IMR-90 (cell line): ENCODE measurements around the gene CDKN1C. TPM values are rescaled to one million over a fixed set of nuclear protein-coding genes. Genes with fewer than 3 reads are reported as not detected.

Experiments
- ATAC-seq: fragments of 200-7000 bp; cut with Tn5 transposase; 2 replicates; pipeline ENCODE4 v1.9.1; 2020; ENCODE audit warnings: low read depth, mild to moderate bottlenecking, moderate library complexity
- BruUV-seq: library from RNA; stranded (reverse); fragments of 400-500 nt; replicated peaks from 2 replicates; lab custom pipeline; 2021; lab: Mats Ljungman, UMichigan
- CTCF ChIA-PET: fragments of 300-600 bp; formaldehyde crosslinking; extraction: SDS; loops from one replicate; lab custom pipeline; 2021; ENCODE audit warnings: antibody characterized with exemption; lab: Yijun Ruan, JAX
- POLR2A ChIA-PET: fragments of 300-600 bp; sonication (Branson Sonifier 250); formaldehyde crosslinking; loops from one replicate; lab custom pipeline; 2022; ENCODE audit warnings: antibody characterized with exemption; ENCODE audit not compliant: unreplicated experiment; lab: Charles Lee
- DNase-seq: peaks from one replicate; pipeline ENCODE4 v3.0.0; 2013
- H2AFZ ChIP-seq: replicated peaks from 2 replicates; pipeline ENCODE3; 2013; ENCODE audit warnings: low read length, mild to moderate bottlenecking; ENCODE audit not compliant: poor library complexity
- H2AK5ac ChIP-seq: 2 replicates; pipeline ENCODE4 v1.6.1; 2013; ENCODE audit warnings: low read depth, low read length, inconsistent platforms
- H2AK9ac ChIP-seq: replicated peaks from 2 replicates; pipeline ENCODE3; 2013; ENCODE audit warnings: mild to moderate bottlenecking, low read depth, low read length, moderate library complexity; ENCODE audit not compliant: poor library complexity
- H2BK120ac ChIP-seq: 2 replicates; pipeline ENCODE4 v1.6.1; 2013; ENCODE audit warnings: low read depth, low read length, inconsistent platforms
- H2BK15ac ChIP-seq: 3 replicates; pipeline ENCODE4 v1.6.1; 2013; ENCODE audit warnings: low read depth, low read length, inconsistent platforms
- H2BK20ac ChIP-seq: 2 replicates; pipeline ENCODE4 v1.6.1; 2013; ENCODE audit warnings: low read depth, mild to moderate bottlenecking, inconsistent platforms, low read length, moderate library complexity
- H2BK5ac ChIP-seq: 2 replicates; pipeline ENCODE4 v1.6.1; 2013; ENCODE audit warnings: mild to moderate bottlenecking, low read depth, low read length, inconsistent platforms; ENCODE audit not compliant: poor library complexity, severe bottlenecking
- H3K14ac ChIP-seq: replicated peaks from 2 replicates; pipeline ENCODE4 v1.6.1; 2013; ENCODE audit warnings: low read depth, low read length, inconsistent platforms
- H3K18ac ChIP-seq: 2 replicates; pipeline ENCODE4 v1.6.1; 2013; ENCODE audit warnings: low read depth, low read length, control low read depth
- H3K23ac ChIP-seq: 2 replicates; pipeline ENCODE4 v1.6.1; 2013; ENCODE audit warnings: low read depth, low read length, inconsistent platforms
- H3K27ac ChIP-seq: 2 replicates; pipeline ENCODE4 v1.5.1; 2013; ENCODE audit warnings: mild to moderate bottlenecking, control low read depth, low read length; ENCODE audit not compliant: insufficient read depth
- H3K27me3 ChIP-seq: 2 replicates; pipeline ENCODE4 v1.6.1; 2013; ENCODE audit warnings: low read length; ENCODE audit not compliant: control insufficient read depth, insufficient read depth
- H3K36me3 ChIP-seq: 2 replicates; pipeline ENCODE4 v1.6.1; 2013; ENCODE audit warnings: low read length, mixed read lengths; ENCODE audit not compliant: control insufficient read depth, insufficient read depth
- H3K4ac ChIP-seq: 2 replicates; pipeline ENCODE4 v1.6.1; 2013; ENCODE audit warnings: low read depth, low read length, inconsistent platforms
- H3K4me1 ChIP-seq: 2 replicates; pipeline ENCODE4 v1.6.1; 2013; ENCODE audit warnings: low read length, mixed read lengths; ENCODE audit not compliant: control insufficient read depth, insufficient read depth
- H3K4me2 ChIP-seq: 2 replicates; pipeline ENCODE4 v1.6.1; 2013; ENCODE audit warnings: low read depth, mild to moderate bottlenecking, control low read depth, low read length, moderate library complexity
- H3K4me3 ChIP-seq: 2 replicates; pipeline ENCODE4 v1.5.1; 2013; ENCODE audit warnings: low read depth, mild to moderate bottlenecking, control low read depth, low read length, moderate library complexity; ENCODE audit not compliant: insufficient read depth
- H3K56ac ChIP-seq: 2 replicates; pipeline ENCODE4 v1.6.1; 2013; ENCODE audit warnings: low read length, inconsistent platforms; ENCODE audit not compliant: insufficient read depth; ENCODE audit errors: extremely low read depth
- H3K79me1 ChIP-seq, 2 experiments: 2 replicates each; pipeline ENCODE4 v1.6.1; 2013; ENCODE audit warnings: low read length in 2 of 2, inconsistent platforms in 1 of 2, low read depth in 1 of 2
- H3K9ac ChIP-seq: 2 replicates; pipeline ENCODE4 v1.6.1; 2013; ENCODE audit warnings: low read depth, low read length, control low read depth
- H3K9me1 ChIP-seq: 2 replicates; pipeline ENCODE4 v1.6.1; 2013; ENCODE audit warnings: low read length, inconsistent platforms; ENCODE audit not compliant: insufficient read depth
- H3K9me3 ChIP-seq: 2 replicates; pipeline ENCODE4 v1.6.1; 2013; ENCODE audit warnings: low read length; ENCODE audit not compliant: control insufficient read depth, insufficient read depth
- H4K20me1 ChIP-seq: 2 replicates; pipeline ENCODE4 v1.6.1; 2013; ENCODE audit warnings: low read length, inconsistent platforms; ENCODE audit not compliant: insufficient read depth
- H4K5ac ChIP-seq: 2 replicates; pipeline ENCODE4 v1.6.1; 2013; ENCODE audit warnings: mild to moderate bottlenecking, low read depth, low read length, control low read depth
- H4K8ac ChIP-seq, 2 experiments: 2 replicates each; pipeline ENCODE4 v1.6.1; 2013; ENCODE audit warnings: low read depth in 2 of 2, low read length in 2 of 2, control low read depth in 1 of 2, inconsistent platforms in 1 of 2
- H4K91ac ChIP-seq: 2 replicates; pipeline ENCODE4 v1.6.1; 2013; ENCODE audit warnings: low read depth, low read length, inconsistent platforms; ENCODE audit not compliant: insufficient read depth
- MXI1 ChIP-seq: IDR thresholded peaks from 2 replicates; pipeline ENCODE4 v1.6.1; 2012; ENCODE audit warnings: low read depth, mild to moderate bottlenecking, low read length, moderate library complexity, borderline replicate concordance
- NFE2L2 ChIP-seq: fragments of 150-350 bp; IDR thresholded peaks from 2 replicates; pipeline ENCODE4 v1.6.1; 2016; ENCODE audit warnings: low read depth, mild to moderate bottlenecking, low read length
- RAD21 ChIP-seq: IDR thresholded peaks from 2 replicates; pipeline ENCODE4 v1.6.1; 2012; ENCODE audit warnings: low read length, improper control_type of control experiment
- WGBS, 2 experiments: methylation state at CpG; one replicate each; pipeline versions ENCODE4 v1.1.5 to v1.1.7; 2013; ENCODE audit warnings: missing lambda C conversion rate in 2 of 2; ENCODE audit not compliant: insufficient read length in 1 of 2; ENCODE audit errors: extremely low coverage in 2 of 2; 5-methylcytosine and 5-hydroxymethylcytosine counted together
- dilution Hi-C: fragments of 300-500 bp; cut with HindIII; formaldehyde crosslinking; loops from one replicate; pipeline ENCODE4 v1.14.3; 2018; ENCODE audit warnings: low sequenced_read_pairs; ENCODE audit not compliant: unreplicated experiment
- in situ Hi-C: fragments of 300-500 bp; cut with MboI; formaldehyde crosslinking; loops from 3 replicates; pipeline ENCODE4 v1.14.3; 2019; ENCODE audit warnings: low sequenced_read_pairs, inconsistent platforms, mixed read lengths
- intact Hi-C: fragments of 100-400 bp; cut with micrococcal nuclease; formaldehyde crosslinking; loops from 2 replicates; pipeline ENCODE4 v1.10.0; 2022
- polyA plus RNA-seq, 3 experiments: library from polyadenylated mRNA; depleted of rRNA; stranded (reverse); fragments of >200 nt; gene quantifications; 2 replicates each; pipeline ENCODE4 v1.2.3, GENCODE V29; 2012; ENCODE audit warnings: low replicate concordance in 1 of 3
- total RNA-seq: library from RNA; depleted of rRNA; stranded (reverse); fragments of >200 nt; gene quantifications from 2 replicates; pipeline ENCODE4 v1.2.3, GENCODE V29; 2012
- TF ChIP-seq, protein P1 (sequence below): fragments of 150-350 bp; IDR thresholded peaks from 2 replicates; pipeline ENCODE4 v1.6.1; 2017; ENCODE audit warnings: mild to moderate bottlenecking, antibody characterized with exemption, low read length, low read depth

Gene CDKN1C
- total and polyA plus RNA-seq, 2 of the 4 experiments (the other 2 are of a cell fraction) = 1.6 to 3.0 TPM

DNA sequence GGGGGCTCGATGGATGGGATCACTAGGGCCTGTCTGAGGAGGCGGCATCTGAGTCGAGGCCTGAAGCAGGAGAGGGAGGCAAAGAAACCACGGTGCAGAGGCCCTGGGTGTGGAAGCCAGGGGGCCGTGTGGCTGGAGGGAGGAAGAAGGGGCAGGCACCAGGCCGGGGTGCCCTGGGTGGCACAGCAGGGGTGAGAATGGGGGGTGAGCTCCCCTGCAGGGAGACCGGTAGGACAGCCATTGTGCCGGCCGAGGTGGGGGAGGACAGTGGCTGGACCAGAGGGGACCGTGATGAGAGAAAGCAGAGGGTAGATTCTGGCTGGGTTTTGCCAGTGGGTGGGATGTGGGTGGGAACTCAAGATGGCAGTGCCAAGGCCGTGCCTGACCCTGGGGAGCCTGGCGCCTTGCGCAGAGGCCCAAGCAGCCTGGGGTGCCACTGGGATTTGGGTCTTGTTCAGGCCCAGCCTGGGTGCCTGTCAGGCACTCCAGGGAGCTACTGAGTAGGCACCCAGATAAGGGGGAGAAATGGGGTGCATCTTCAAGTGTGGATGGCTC lies 24.9 kb upstream of the CDKN1C start:
- no peak overlapping the region; the same call in 1 of the 2 replicates for H3K4ac ChIP-seq
- H2AK5ac ChIP-seq = 0 out of 2 replicates have a peak overlapping the region, but pooled peaks have one; percentile 59
- no peak overlapping the region for H3K4me3 ChIP-seq
- no peak overlapping the region for H4K8ac ChIP-seq
- H3K79me1 ChIP-seq = peaks cover 0 to 7% of the 10 kb centered on the region in 2 experiments; a peak in 1 of 4 replicates
- H2BK120ac ChIP-seq = no peak overlapping the region
- POLR2A ChIA-PET = no interaction called here
- H4K91ac ChIP-seq = no peak overlapping the region
- H4K20me1 ChIP-seq = no peaks in the 10 kb centered on the region
- H2AFZ ChIP-seq = no peak overlapping the region
- H4K5ac ChIP-seq = no peak overlapping the region
- no peak for ATAC-seq
- H3K9ac ChIP-seq = no peak overlapping the region
- no peak overlapping the region for H3K56ac ChIP-seq
- H3K27me3 ChIP-seq = no peaks in the 10 kb centered on the region
- H3K4me2 ChIP-seq = no peak overlapping the region
- no peak for DNase-seq
- peak overlapping the region; percentile 61 for H2AK9ac ChIP-seq
- dilution Hi-C loops (no loop called here), in situ Hi-C loops (no loop called here), intact Hi-C loops (no loop called here)
- peaks cover 3% of the 10 kb centered on the region; the same call in 1 of the 2 replicates for H3K9me3 ChIP-seq
- peaks cover 11% of the 10 kb centered on the region for H3K9me1 ChIP-seq
- TF ChIP-seq NFE2L2 = no peak
- TF ChIP-seq RAD21 = no peak
- TF ChIP-seq, protein P1, sequence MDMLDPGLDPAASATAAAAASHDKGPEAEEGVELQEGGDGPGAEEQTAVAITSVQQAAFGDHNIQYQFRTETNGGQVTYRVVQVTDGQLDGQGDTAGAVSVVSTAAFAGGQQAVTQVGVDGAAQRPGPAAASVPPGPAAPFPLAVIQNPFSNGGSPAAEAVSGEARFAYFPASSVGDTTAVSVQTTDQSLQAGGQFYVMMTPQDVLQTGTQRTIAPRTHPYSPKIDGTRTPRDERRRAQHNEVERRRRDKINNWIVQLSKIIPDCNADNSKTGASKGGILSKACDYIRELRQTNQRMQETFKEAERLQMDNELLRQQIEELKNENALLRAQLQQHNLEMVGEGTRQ = no peak
- TF ChIP-seq MXI1 = no peak
- H3K4me1 ChIP-seq = peaks cover 16% of the 10 kb centered on the region
- no peak overlapping the region for H3K27ac ChIP-seq
- H2BK15ac ChIP-seq = no peak overlapping the region
- no peak overlapping the region for H2BK5ac ChIP-seq
- CTCF ChIA-PET = no interaction called here
- no peak overlapping the region for H3K23ac ChIP-seq
- H3K36me3 ChIP-seq = peaks cover 2% of the 10 kb centered on the region; the same call in 1 of the 2 replicates
- BruUV-seq = no TSS peak
- no peak overlapping the region for H3K14ac ChIP-seq
- no peak overlapping the region for H3K18ac ChIP-seq
- no peak overlapping the region for H2BK20ac ChIP-seq
- WGBS, 2 experiments = 84% methylated on average over 5 of the region's 13 CpGs; no CpG with 5 or more reads in 1 of the 2 experiments
